B cell (primary cell): ENCODE data around the gene RPS19. TPM values are rescaled to one million over a fixed set of nuclear protein-coding genes. Genes with fewer than 3 reads are reported as not detected.

Source experiments
- ATAC-seq: fragments of 200-7000 bp; cut with Tn5 transposase; one replicate; pipeline ENCODE4 v1.10.0; 2021; ENCODE audit warnings: low read depth, mild to moderate bottlenecking, moderate number of reproducible peaks, moderate library complexity
- CTCF ChIA-PET: fragments of 350-600 bp; sonication (Branson Sonifier 250); formaldehyde crosslinking; loops from one replicate; lab custom pipeline; 2021; ENCODE audit warnings: antibody characterized with exemption, inconsistent platforms; lab: Charles Lee
- POLR2A ChIA-PET: fragments of 350-600 bp; sonication (Branson Sonifier 250); formaldehyde crosslinking; loops from one replicate; lab custom pipeline; 2021; ENCODE audit warnings: antibody characterized with exemption; lab: Charles Lee
- DNase-seq: peaks from one replicate; pipeline ENCODE4 v3.0.0; 2013
- H2AFZ ChIP-seq: 2 replicates; pipeline ENCODE4 v1.6.1; 2012; ENCODE audit warnings: mild to moderate bottlenecking, low read depth, low read length; ENCODE audit not compliant: insufficient read depth, poor library complexity, severe bottlenecking
- H3K27ac ChIP-seq, 2 donors: 1 replicate in 1 of 2; 2 replicates in 1 of 2; pipeline ENCODE4 v1.5.1; 2012 to 2013; ENCODE audit warnings: low read length in 2 of 2, mild to moderate bottlenecking in 2 of 2, moderate library complexity in 1 of 2
- H3K27me3 ChIP-seq, 4 experiments: fragments of 200-600 bp in 1 of 4; sonication (generic) in 1 of 4; replicated peaks in 1 of 4; 1 replicate in 2 of 4; 2 replicates in 2 of 4; pipeline versions ENCODE4 v1.6.1 to v1.7.0; 2013 to 2016; ENCODE audit warnings: low read length in 3 of 4, mild to moderate bottlenecking in 2 of 4, mixed read lengths in 1 of 4, moderate library complexity in 1 of 4; ENCODE audit not compliant: insufficient read depth in 4 of 4, control insufficient read depth in 3 of 4; ENCODE audit errors: control extremely low read depth in 1 of 4
- H3K36me3 ChIP-seq, 2 experiments: replicated peaks in 1 of 2; 1 replicate in 1 of 2; 2 replicates in 1 of 2; pipeline versions ENCODE4 v1.6.1 to v1.7.1; 2013; ENCODE audit warnings: low read length in 1 of 2; ENCODE audit not compliant: insufficient read depth in 2 of 2, control insufficient read depth in 1 of 2; ENCODE audit errors: control extremely low read depth in 1 of 2, extremely low read depth in 1 of 2
- H3K4me1 ChIP-seq, 2 donors: fragments of 200-600 bp in 1 of 2; sonication (generic) in 1 of 2; 1 replicate in 1 of 2; 2 replicates in 1 of 2; pipeline versions ENCODE4 v1.5.1 to v1.6.1; 2013 to 2017; ENCODE audit warnings: low read length in 2 of 2; ENCODE audit not compliant: control insufficient read depth in 2 of 2, insufficient read depth in 2 of 2
- H3K4me2 ChIP-seq: replicated peaks from 2 replicates; pipeline ENCODE3; 2012; ENCODE audit warnings: mild to moderate bottlenecking, low read depth, low read length; ENCODE audit not compliant: poor library complexity, severe bottlenecking
- H3K4me3 ChIP-seq, 5 experiments: fragments of 200-600 bp in 1 of 5; sonication (generic) in 1 of 5; 1 replicate in 3 of 5; 2 replicates in 2 of 5; pipeline versions ENCODE4 v1.5.1 to v1.7.0; 2011 to 2016; ENCODE audit warnings: low read length in 4 of 5, mild to moderate bottlenecking in 4 of 5, low read depth in 2 of 5, control low read depth in 1 of 5, moderate library complexity in 1 of 5; ENCODE audit not compliant: insufficient read depth in 1 of 5; ENCODE audit errors: control extremely low read depth in 1 of 5, extremely low read depth in 1 of 5
- H3K79me2 ChIP-seq: fragments of 200-600 bp; sonication (generic); one replicate; pipeline ENCODE4 v1.6.0; 2016; ENCODE audit warnings: low read length; ENCODE audit not compliant: control insufficient read depth, insufficient read depth
- H3K9ac ChIP-seq: fragments of 200-600 bp; sonication (generic); 2 replicates; pipeline ENCODE4 v1.6.1; 2017; ENCODE audit warnings: mild to moderate bottlenecking, low read length, moderate library complexity
- H3K9me3 ChIP-seq, 3 donors: one replicate each; pipeline versions ENCODE4 v1.6.1 to v1.7.1; 2013; ENCODE audit warnings: low read length in 2 of 3; ENCODE audit not compliant: control insufficient read depth in 2 of 3, insufficient read depth in 1 of 3; ENCODE audit errors: control extremely low read depth in 1 of 3
- H4K20me1 ChIP-seq: 2 replicates; pipeline ENCODE4 v1.6.0; 2012; ENCODE audit warnings: mild to moderate bottlenecking, low read length; ENCODE audit not compliant: insufficient read depth, control insufficient read depth, poor library complexity, severe bottlenecking
- H3K27ac Mint-ChIP-seq: one replicate; pipeline ENCODE4 v1.8.0; 2021; ENCODE audit warnings: mixed read lengths
- H3K27me3 Mint-ChIP-seq: one replicate; pipeline ENCODE4 v1.8.0; 2021; ENCODE audit warnings: mixed read lengths
- H3K4me1 Mint-ChIP-seq: one replicate; pipeline ENCODE4 v1.8.0; 2021; ENCODE audit warnings: mixed read lengths
- H3K4me3 Mint-ChIP-seq: one replicate; pipeline ENCODE4 v1.8.0; 2021; ENCODE audit warnings: mixed read lengths
- H3K9me3 Mint-ChIP-seq: one replicate; pipeline ENCODE4 v1.8.0; 2022; ENCODE audit warnings: mixed read lengths; ENCODE audit not compliant: insufficient read depth
- CTCF ChIP-seq: fragments of 200-600 bp; IDR thresholded peaks from one replicate; pipeline ENCODE4 v1.8.0; 2022; ENCODE audit warnings: antibody characterized with exemption, mild to moderate bottlenecking
- EZH2 ChIP-seq: IDR thresholded peaks from 2 replicates; pipeline ENCODE4 v1.6.1; 2012; ENCODE audit warnings: borderline replicate concordance, low read depth, mild to moderate bottlenecking, moderate library complexity, low read length; ENCODE audit not compliant: insufficient read depth, poor library complexity, severe bottlenecking
- WGBS: methylation state at CpG from one replicate; pipeline ENCODE4 v1.1.5; 2013; ENCODE audit warnings: missing lambda C conversion rate; ENCODE audit not compliant: insufficient coverage; 5-methylcytosine and 5-hydroxymethylcytosine counted together
- intact Hi-C: fragments of 100-400 bp; cut with micrococcal nuclease; formaldehyde crosslinking; loops from one replicate; pipeline ENCODE4 v1.10.0; 2022
- polyA plus RNA-seq: library from polyadenylated mRNA; depleted of rRNA; stranded (reverse); fragments of >200 nt; gene quantifications from 2 replicates; pipeline ENCODE4 v1.2.3, GENCODE V29; 2012
- total RNA-seq, 2 donors: library from RNA; stranded (reverse); fragments of 120-200 nt in 1 of 2; gene quantifications; 1 replicate in 1 of 2; 2 replicates in 1 of 2; pipeline versions ENCODE4 v1.2.3 to v1.2.4, GENCODE V29; 2013 to 2022

RPS19 gene
- total and polyA plus RNA-seq, 2 donors (not counting 1 experiment from before 2014, with no cell fraction given): 3,322 to 9,144 TPM

GRCh38 chr19:41887711-41888382 lies 27.8 kb downstream of the RPS19 start:
- Histone ChIP-seq H3K9ac (peak overlapping the region; percentile 68), H3K79me2 (peaks cover 95% of the 10 kb centered on the region)
- 3% methylated on average over 6 of the region's 17 CpGs for WGBS

More at GRCh38 chr19:41887711-41888382, 27.8 kb downstream of the RPS19 start:
- Mint-ChIP-seq H3K27me3 (no peaks in the 10 kb centered on the region), H3K27ac (peak overlapping the region; percentile 88), H3K4me3 (peak overlapping the region; percentile 78), H3K9me3 (no peaks in the 10 kb centered on the region), H3K4me1 (peaks cover 56% of the 10 kb centered on the region)
- Histone ChIP-seq H3K27me3 (no peaks in the 10 kb centered on the region), H3K4me3 (peak overlapping the region in 4 of 5 experiments; percentile 45 to 66 (median 50)), H2AFZ (no peak overlapping the region), H4K20me1 (peaks cover 77% of the 10 kb centered on the region), H3K4me1 (peaks cover 42 to 64% of the 10 kb centered on the region in 2 donors), H3K27ac (peak overlapping the region; percentile 79 to 83), H3K36me3 (peaks cover 0 to 43% of the 10 kb centered on the region in 2 experiments), H3K9me3 (no peaks in the 10 kb centered on the region), H3K4me2 (peak overlapping the region; percentile 90)
- ATAC-seq: peak; percentile 18
- TF ChIP-seq EZH2 (no peak), CTCF (peak; percentile 56)
- ChIA-PET CTCF (interaction anchor here (0.7 to 7.3 kb wide), 17 partner anchors 11 to 95 kb away, joined by 3 to 180 read pairs (median 5); partner anchors contain the start of genes CD79A and RPS19), POLR2A (interaction anchor here (0.6 to 7.7 kb wide), 6 partner anchors 12 to 82 kb away, joined by 3 to 92 read pairs (median 9); partner anchors contain the start of genes CD79A and RPS19)
- intact Hi-C loops: loop anchor here (1.0 kb wide), 2 partner anchors 11 to 15 kb away; partner anchors contain the start of gene CD79A
- peak; percentile 77 for DNase-seq
